Sigmoid colon (tissue), 4 donors: ENCODE results near the gene SLC16A12.

Experiments
- POLR2A ChIP-seq, 2 donors: fragments of 450-650 bp; IDR thresholded peaks; one replicate each; pipeline ENCODE4 v1.6.1; 2016; ENCODE audit warnings: antibody characterized with exemption in 2 of 2, mild to moderate bottlenecking in 2 of 2, moderate library complexity in 2 of 2
- POLR2AphosphoS5 ChIP-seq, 4 donors: sonication (generic); formaldehyde crosslinking; IDR thresholded peaks; one replicate each; pipeline ENCODE4 v1.6.1; 2017; ENCODE audit warnings: antibody characterized with exemption in 4 of 4
- TF ChIP-seq, protein P1 (sequence below), 4 experiments: fragments of 450-650 bp in 3 of 4; fragments of 200-600 bp in 1 of 4; IDR thresholded peaks; one replicate each; pipeline ENCODE4 v1.5.1; 2016 to 2019; ENCODE audit warnings: antibody characterized with exemption in 4 of 4, mild to moderate bottlenecking in 3 of 4, moderate library complexity in 2 of 4

DNA sequence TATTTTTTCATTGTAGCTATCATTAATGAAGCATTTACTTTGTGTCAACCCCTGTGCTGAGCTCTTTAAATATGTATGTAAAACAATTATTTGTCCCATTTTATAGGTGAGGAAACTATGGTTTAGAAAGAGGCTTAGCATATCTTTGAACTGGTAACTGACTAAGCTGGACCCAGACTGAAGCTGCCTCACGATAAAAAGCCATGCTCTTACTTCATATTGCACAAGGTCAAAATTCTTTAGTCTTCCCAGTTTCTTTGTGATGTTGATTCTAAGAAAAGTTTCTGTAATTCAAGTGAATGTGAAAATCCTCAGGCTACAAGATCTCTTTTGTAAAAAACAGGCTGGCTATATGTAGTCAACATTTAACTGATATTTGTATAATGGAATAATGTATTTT lies 46.6 kb upstream of the SLC16A12 start:
- TF ChIP-seq, protein P1, sequence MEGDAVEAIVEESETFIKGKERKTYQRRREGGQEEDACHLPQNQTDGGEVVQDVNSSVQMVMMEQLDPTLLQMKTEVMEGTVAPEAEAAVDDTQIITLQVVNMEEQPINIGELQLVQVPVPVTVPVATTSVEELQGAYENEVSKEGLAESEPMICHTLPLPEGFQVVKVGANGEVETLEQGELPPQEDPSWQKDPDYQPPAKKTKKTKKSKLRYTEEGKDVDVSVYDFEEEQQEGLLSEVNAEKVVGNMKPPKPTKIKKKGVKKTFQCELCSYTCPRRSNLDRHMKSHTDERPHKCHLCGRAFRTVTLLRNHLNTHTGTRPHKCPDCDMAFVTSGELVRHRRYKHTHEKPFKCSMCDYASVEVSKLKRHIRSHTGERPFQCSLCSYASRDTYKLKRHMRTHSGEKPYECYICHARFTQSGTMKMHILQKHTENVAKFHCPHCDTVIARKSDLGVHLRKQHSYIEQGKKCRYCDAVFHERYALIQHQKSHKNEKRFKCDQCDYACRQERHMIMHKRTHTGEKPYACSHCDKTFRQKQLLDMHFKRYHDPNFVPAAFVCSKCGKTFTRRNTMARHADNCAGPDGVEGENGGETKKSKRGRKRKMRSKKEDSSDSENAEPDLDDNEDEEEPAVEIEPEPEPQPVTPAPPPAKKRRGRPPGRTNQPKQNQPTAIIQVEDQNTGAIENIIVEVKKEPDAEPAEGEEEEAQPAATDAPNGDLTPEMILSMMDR (IDR thresholded peaks at IDR 0.05) = no peak
- TF ChIP-seq POLR2A (IDR thresholded peaks at IDR 0.05) (no peak), POLR2AphosphoS5 (IDR thresholded peaks at IDR 0.05) (no peak)
